NB4 (cell line): ENCODE results near the gene TAF12.

Experiments used
- CTCF ChIP-seq: IDR thresholded peaks from one replicate; pipeline ENCODE4 v1.5.1; 2012; ENCODE audit warnings: low read depth, low read length
- MAX ChIP-seq: IDR thresholded peaks from 2 replicates; pipeline ENCODE4 v1.6.1; 2011; ENCODE audit warnings: low read depth, low read length
- MYC ChIP-seq: IDR thresholded peaks from 2 replicates; pipeline ENCODE4 v1.6.1; 2011; ENCODE audit warnings: low read depth, low read length
- POLR2A ChIP-seq: IDR thresholded peaks from 2 replicates; pipeline ENCODE4 v1.6.1; 2011; ENCODE audit warnings: mild to moderate bottlenecking; ENCODE audit not compliant: insufficient read length; ENCODE audit errors: extremely low read depth

- TF ChIP-seq CTCF (peak; percentile 29), POLR2A (no peak), MAX (no peak), MYC (no peak)
These were observed 2.1 kb downstream of the TAF12 start for GRCh38 chr1:28640766-28641165.
